GM08714 (cell line): Measurements from ENCODE around the gene RSBN1L.

Experiments used
- H3K4me3 ChIP-seq: fragments of 200-500 bp; sonication (Bioruptor generic); 2 replicates; pipeline ENCODE4 v1.5.1; 2014; ENCODE audit warnings: mild to moderate bottlenecking, low read length, inconsistent platforms
- ZNF274 ChIP-seq: IDR thresholded peaks from 2 replicates; pipeline ENCODE4 v1.6.1; 2012; ENCODE audit warnings: mild to moderate bottlenecking, low read depth, low read length

RSBN1L gene

GRCh38 chr7:77667459-77668086 is 28.7 kb upstream of the RSBN1L start:
- no peak for TF ChIP-seq ZNF274
- no peak overlapping the region for H3K4me3 ChIP-seq

GRCh38 chr7:77674878-77675277 is 21.4 kb upstream of the RSBN1L start:
- TF ChIP-seq ZNF274 = no peak
- no peak overlapping the region for H3K4me3 ChIP-seq

DNA sequence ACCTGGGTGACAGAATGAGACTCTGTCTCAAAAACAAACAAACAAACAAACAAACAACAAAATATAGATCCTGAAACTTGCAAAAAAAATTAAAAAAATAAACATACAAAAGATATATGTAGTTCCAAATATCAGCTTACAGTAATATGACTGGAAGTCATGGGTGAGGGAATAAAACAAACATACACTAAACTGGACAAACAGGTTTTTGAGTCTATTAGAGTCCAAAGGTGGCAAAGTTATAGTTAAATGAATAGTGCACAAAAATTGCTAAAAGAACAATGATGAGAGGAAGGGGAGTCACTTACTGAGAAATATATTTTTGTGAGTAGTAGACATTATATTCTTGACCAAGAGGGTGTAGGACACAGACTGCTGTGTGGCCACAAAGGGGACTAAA is 16.7 kb upstream of the RSBN1L start:
- no peak for TF ChIP-seq ZNF274
- H3K4me3 ChIP-seq = no peak overlapping the region

GRCh38 chr7:77680266-77680665 is 16.0 kb upstream of the RSBN1L start:
- H3K4me3 ChIP-seq = no peak overlapping the region
- TF ChIP-seq ZNF274 = no peak

DNA sequence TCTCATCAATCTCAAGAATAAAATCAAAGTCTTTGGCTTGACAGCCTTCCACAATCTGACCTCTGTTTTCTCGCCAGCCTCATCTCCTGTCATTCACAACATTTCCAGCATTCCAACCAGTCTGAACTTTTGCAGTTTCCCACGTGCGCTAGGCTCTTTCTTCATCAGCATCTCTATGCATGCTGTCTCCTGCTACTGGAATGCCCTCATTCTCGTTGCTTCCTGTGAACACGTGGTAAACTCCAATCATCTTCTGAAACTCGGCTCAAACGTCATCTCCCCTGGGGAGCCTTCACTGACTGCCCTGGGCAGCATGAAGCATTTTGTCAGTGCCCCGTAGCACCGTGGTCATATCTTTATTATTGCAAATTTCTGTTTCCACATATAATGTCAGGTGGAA is 12.2 kb upstream of the RSBN1L start:
- TF ChIP-seq ZNF274 = no peak
- no peak overlapping the region for H3K4me3 ChIP-seq

GRCh38 chr7:77685233-77685632 is 11.0 kb upstream of the RSBN1L start:
- no peak overlapping the region for H3K4me3 ChIP-seq
- TF ChIP-seq ZNF274 = no peak

GRCh38 chr7:77687100-77687746 is 9.0 kb upstream of the RSBN1L start:
- TF ChIP-seq ZNF274 = no peak
- H3K4me3 ChIP-seq = no peak overlapping the region

DNA sequence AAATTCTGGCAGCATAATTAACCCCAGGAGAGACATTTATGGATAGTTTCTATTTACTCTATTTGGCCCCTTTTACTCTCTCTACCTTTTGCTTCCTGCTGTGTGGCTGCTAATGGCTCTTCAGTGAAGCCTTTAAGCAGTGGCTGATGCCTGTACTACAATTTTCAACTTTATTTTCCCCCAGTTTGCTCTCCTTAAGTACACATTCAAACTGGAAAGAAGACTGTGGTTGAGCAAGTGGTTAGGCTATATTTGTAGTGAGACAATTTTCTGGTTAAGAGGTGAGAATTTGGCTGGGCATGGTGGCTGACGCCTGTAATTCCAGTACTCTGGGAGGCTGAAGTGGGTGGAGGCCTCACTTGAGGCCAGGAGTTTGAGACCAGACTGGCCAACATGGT is 8.5 kb upstream of the RSBN1L start:
- no peak overlapping the region for H3K4me3 ChIP-seq
- no peak for TF ChIP-seq ZNF274

- no peak for TF ChIP-seq ZNF274
- no peak overlapping the region for H3K4me3 ChIP-seq
These were observed 6.0 kb upstream of the RSBN1L start for GRCh38 chr7:77690289-77690688.

- TF ChIP-seq ZNF274 = no peak
- no peak overlapping the region for H3K4me3 ChIP-seq
These were observed 4.3 kb upstream of the RSBN1L start for GRCh38 chr7:77691892-77692491.

GRCh38 chr7:77693830-77694583 is 2.3 kb upstream of the RSBN1L start:
- TF ChIP-seq ZNF274 = no peak
- no peak overlapping the region; the same call in 1 of the 2 replicates for H3K4me3 ChIP-seq

- H3K4me3 ChIP-seq = peak overlapping the region; percentile 93
- no peak for TF ChIP-seq ZNF274
These were observed 630 bp downstream of the RSBN1L start for GRCh38 chr7:77696643-77697534.

DNA sequence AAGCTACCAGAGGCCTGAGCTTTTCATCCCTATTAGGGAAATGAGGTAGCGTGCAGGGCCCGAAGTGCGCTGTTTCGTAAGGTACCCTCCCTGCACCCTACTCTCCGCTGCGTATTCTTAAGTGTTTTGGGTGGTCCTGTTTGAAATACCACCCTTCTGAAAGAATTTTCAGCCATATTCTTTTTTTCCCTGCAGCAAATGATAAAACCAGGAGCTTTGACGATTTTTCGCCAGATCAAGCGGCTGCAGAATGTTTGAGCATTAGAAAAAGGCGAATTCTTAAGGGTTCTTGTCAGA is 1.2 kb downstream of the RSBN1L start:
- peak overlapping the region; percentile 93 for H3K4me3 ChIP-seq
- no peak for TF ChIP-seq ZNF274

DNA sequence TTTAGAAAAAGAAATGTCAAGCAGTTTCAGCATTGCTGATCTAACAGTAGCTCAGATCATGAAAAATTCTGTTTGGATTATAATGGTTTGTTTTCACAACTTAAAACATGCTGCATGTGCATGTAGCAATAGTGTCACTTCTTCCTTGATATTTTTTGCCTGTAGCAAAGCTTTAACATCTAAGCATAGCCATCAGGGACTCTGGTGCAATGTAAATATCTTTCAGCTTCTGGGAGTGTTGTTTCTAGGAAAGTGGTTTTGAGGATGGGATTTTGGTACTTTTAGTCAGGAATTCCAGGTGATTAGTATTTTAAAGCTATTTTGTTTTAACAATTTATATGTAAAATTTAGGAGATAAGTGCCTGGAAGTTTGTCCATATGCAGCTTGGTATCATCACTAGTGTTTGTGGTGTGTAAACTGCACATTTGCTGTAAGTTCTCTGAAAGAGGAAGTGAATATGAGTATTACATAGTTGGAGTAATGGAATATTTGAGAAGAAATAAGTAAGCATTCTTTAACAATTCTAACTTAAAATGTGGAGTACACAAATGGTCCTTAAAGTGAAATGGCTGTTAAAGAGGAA is 1.9 kb downstream of the RSBN1L start:
- peak overlapping the region; percentile 93; the same call in 1 of the 2 replicates for H3K4me3 ChIP-seq
- TF ChIP-seq ZNF274 = no peak

DNA sequence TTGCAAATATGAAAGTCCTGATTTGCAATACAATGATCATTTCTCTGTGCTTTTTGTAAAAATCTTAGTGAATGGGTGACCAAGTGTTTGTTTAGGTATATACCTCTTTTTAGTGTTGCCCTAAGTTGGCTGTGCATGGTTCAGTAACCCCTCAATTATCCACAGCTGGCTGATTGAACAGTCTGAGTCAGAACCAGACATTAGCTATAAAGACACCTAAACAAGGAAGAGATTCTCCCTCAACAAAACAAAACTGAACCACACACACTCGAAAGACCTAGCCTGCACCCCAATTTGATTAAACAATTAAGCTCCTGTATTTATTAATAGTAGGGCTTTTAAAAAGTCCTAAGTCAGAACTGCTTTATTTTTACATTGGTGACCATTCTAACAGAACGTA is 2.8 kb downstream of the RSBN1L start:
- no peak for TF ChIP-seq ZNF274
- H3K4me3 ChIP-seq = no peak overlapping the region; the same call in 1 of the 2 replicates
